ENCODE data around the gene KYNU.
"Not testable (repeated sequence)": the region's sequence is repeated elsewhere in the genome, so short reads cannot be mapped to it uniquely, and the experiment has no call there.

Gene KYNU

DNA sequence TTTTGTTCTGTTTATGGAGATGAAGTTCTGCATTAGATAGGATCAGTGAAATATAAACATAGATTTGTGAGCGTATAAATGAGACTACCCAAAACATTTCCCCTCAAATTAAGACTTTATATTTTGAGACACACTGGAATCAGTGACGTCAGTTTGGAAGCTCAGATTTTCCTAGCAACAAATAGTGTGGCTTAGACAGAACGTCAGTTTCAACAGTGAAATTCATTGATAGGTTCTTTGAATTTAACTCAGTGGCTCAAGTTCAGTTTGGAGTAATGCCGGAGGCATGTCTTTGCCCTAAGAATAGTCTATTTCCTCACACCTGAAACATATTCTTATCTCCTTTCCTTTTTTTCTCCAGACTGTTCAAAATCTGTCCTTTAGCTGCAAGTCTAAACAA lies 138.2 kb downstream of the KYNU start:
- DNase-seq (ENCODE audit: low read depth, low spot score) = no peak

DNA sequence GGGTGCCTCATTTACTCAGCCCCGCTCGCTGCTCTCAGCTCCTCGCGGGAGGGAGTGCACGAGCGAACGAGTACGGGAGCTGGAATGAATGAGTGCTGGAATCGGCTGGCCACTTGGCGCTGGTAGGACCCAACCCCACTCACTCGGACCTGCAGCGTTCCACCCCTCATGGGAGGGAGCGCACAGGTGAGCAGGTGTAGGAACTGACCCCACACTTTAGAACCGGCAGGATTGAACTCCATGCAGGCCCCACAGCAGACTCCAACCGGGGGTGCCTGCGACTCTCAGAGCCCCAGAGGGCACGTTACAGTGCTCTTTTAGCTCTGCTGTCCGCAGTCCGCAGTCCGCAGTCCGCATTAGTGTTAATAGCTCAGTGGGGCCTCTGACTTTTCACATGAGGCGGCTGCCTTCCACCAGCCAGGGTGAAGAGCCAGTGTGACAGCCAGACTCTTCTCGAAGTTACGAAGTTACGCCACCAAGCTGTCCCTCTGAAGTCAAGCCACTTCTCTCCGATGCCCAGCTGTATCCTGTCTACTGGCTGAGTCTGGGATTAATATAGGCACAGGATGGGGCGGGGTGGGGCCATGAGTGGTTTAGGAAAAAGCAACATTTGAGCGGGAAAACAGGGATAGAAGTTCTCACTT lies 149.1 kb downstream of the KYNU start:
- no peak for DNase-seq (ENCODE audit: low read depth, low spot score)

DNA sequence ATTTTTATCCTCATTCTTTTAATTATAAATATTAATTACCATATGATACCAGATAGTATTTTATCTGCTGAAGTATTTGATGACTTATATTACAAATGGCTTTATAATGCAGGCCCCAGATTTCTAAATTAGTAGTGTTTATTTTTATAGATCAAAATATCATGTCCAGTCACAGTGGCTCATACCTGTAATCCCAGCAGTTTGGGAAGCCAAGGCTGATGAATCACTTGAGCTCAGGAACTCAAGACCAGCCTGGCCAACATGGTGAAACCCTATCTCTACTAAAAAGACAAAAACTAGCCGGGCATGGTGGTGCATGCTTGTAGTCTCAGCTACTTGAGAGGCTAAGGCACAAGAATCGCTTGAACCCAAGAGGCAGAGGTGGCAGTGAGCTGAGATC lies 151.7 kb downstream of the KYNU start:
- DNase-seq (ENCODE audit: low read depth, low spot score) = no peak

DNA sequence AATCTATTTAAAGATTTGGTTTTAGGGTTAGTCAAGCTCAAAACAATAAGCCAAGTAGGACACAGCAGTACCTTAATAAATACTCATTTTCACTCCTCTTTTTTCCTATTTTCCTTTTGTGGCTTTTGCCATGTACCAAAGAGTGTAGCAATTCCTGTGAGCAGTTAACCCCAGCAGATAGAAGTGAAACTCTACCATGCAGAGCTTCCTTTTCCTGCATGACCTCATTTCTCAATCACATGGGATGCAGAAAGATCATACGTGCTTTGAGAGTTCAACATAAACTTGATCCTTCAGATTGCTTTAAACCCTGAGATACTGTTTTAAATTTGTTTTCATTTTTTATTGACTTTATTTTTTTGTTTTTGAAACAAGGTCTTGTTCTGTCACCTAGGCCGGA lies 152.7 kb downstream of the KYNU start:
- DNase-seq (ENCODE audit: low read depth, low spot score) = no peak

DNA sequence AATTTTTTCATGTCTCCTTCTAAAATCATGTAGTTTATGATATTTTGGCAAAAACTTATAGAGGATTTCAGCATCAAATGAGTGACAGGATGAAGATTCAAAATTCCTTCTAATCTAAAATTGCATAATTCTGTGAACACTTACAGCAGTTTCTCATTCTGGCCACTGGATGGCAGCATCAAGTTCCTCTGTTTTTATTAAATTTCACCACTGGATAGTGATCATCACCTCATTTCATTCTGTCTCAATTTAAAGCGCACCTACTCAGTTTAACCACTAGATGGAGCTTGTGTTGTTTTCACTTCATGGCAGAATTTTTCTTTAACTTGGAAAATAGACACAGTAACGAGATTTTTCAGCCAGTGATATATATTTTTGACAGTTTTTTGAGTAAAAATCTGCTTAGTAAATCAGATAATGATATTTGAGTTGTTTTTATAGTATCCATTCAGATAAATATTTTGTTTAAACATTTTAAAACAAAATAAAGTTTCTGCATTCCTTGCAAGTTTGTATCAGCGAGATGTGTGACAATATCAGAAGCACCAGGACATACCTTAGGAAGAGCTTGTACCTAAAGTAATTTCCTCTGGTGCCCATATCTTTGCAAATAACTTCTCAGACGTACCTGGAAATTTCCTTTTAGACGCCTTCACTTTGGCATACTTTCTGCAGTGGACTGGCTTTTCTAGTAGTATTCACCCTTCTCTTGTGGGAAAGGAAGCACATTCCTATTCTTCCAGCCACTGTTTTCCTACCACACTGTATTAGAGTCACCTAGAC lies 157.0 kb downstream of the KYNU start:
- DNase-seq (ENCODE audit: low read depth, low spot score) = peak; percentile 10

DNA sequence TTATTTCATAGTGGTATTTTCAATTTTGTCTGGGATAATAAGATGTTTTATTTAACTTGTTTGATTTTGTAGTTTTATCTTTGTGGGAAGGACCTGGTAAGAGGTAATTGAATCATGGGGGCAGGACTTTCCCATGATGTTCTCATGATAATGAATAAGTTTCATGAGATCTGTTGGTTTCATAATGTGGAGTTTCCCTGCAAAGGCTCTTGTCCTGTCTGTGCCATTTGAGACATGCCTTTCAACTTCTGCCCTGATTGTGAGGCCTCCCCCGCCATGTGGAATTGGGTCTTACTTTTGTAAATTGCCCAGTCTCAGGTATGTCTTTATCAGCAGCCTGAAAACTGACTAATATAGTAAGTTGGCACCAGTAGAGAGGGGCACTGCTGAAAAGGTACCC lies 174.0 kb downstream of the KYNU start:
- no peak for DNase-seq (ENCODE audit: low read depth, low spot score)

DNA sequence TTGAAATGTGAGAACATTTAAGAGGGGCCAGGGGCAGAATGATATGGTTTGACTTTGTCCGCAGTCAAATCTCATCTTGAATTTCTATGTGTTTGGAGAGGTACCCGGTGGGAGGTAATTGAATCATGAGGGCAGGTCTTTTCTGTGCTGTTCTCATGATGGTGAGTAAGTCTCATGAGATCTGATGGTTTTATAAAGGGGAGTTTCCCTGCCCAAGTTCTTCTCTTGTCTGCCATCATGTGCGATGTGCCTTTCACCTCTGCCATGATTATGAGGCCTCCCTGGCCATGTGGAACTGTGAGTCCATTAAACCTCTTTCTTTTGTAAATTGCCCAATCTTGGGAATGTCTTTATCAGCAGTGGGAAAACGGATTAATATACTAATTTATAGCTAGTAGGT lies 176.0 kb downstream of the KYNU start:
- not testable (repeated sequence) for DNase-seq (ENCODE audit: low read depth, low spot score)

DNA sequence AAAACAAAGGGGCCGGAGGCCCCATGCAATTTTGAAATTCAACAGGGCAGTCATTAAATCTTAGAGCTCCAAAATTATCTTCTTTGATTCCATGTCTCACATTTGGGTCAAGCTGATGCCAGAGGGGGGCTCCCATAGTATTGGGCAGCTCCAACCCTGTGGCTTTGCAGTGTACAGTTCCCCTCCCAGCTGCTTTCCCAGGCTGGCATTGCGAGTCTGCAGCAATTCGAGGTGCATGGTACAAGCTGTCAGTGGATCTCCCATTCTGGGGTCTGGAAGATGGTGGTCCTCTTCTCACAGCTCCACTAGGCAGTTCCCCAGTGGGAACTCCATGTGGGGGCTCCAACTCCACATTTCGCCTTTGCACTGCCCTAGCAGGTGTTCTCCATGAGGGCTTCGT lies 179.1 kb downstream of the KYNU start:
- no peak for DNase-seq (ENCODE audit: low read depth, low spot score)

DNA sequence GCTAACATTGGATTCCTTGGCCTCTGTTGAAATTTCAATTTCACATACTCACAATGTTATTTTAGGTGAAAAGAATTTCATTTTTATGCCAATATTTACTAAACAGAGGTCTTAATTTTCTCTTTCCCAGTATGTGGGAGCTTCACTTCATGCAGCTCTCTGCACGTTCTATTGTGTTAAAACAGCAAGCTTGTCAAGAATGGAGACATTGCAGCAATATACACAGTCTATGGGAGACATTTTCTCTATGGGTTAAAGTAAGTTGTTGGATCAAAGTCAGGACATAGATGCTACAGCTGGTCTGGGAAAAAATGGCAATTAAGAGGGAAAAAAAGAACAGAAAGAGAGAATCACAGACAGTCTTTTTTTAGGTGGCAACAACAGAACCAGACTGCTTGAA lies 181.4 kb downstream of the KYNU start:
- DNase-seq (ENCODE audit: low read depth, low spot score) = no peak

DNA sequence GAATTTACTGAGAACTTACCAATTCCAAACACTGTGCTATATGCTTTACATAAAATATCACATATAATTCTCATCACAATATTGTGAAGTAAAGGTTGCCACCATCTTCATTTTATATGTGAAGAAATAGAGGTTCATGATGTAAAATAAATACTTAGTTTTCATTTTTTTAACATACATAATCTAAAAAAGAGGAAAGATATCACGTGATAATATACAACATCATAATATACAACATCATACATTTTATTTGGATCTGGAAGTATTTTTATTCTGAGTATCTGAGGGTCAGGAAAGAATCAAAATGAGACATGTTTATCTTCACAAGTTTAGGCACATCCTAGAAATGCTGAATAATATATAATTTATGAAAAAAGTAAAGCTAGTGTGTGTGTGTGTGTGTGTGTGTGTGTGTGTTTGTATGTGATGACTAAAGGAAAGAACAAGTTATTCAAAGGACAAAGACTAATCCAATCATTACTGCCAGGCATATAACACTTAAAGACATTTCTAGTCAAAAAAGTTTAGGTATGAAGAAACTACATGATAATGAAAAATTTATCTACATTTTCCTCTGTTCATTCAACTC lies 186.2 kb downstream of the KYNU start:
- DNase-seq (ENCODE audit: low read depth, low spot score) = no peak

DNA sequence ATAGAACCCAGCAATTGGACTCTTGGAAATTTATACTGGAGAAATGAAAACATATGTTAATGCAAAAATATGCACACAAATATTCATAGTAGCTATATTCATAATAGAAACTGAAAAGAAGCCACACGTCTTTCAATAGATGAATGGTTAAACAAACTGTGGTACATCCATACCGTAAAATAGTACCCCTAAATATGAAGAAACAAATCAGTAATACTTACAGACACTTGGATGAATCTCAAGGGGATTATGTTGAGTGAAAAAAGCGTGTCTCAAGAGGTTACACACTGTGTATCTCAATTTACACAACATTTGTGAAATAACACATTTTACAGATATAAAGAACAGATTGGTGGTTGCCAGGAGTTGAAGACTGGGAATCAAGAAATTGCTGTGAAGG lies 190.6 kb downstream of the KYNU start:
- no peak for DNase-seq (ENCODE audit: low read depth, low spot score)

DNA sequence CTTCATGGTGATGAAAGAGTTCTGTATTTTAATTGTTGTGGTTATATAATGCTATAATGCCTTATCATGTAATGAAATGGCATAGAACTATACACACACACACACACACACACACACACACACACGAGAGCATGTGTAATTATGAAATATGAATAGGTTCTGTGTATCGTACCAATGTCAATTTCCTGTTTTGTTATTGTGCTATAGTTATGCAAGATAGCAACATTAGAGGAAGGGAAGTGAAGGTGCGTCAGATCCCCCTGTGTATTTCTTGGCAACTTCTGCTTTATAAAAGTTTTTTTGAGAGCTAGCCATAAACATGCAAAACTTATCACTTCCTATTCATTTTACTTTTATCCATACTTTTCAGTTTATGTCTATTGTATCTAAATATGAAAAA lies 191.0 kb downstream of the KYNU start:
- no peak for DNase-seq (ENCODE audit: low read depth, low spot score)

DNA sequence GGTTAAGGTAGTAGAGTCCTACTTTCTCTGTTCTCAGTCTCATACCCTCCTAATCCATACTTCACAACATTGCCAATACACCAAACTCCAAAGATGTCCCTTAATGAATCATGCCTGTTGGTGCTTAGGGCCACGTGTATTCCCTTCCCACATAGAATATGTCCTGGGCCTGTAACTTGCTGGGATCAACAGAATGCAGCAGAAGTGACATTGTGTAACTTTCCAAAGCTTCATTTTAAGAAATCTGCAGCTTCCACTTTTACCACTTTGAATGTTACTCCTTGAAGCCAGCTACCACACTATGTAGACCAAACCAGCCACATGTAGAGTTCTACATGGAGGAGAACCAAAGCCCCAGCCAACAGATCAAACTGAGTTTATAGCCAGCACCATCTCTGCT lies 193.2 kb downstream of the KYNU start:
- DNase-seq (ENCODE audit: low read depth, low spot score) = no peak

DNA sequence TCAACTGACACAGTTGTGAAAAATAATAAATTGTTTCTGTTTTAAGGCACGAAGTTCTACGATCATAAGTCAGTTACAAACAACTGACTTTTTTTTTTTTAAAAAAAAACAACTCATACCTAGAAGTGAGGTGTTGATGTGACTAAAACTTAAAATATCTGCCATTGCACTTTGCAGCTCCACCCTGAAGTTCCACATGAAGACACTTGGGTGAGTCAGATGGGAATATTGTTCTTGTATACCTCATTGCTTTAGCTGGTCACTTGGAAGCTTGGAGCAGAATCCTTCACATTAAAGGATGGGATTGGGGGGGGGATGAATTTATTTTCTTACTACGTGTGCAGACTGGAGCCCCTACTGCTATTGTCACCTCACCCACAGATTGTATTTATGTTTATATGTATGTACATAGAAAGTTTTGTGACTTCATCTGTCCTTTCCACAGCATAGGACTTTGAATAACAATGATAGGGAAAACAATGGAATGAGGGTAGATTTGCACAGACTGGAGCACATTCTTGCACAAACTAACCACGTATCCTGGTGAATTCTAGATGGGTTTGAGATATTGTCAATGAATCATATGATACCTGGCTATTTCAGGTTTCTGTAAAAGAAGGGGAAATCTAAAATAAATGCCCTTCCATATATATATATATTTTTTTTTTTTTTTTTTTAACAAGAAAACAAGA lies 193.9 kb downstream of the KYNU start:
- DNase-seq (ENCODE audit: low read depth, low spot score) = no peak

DNA sequence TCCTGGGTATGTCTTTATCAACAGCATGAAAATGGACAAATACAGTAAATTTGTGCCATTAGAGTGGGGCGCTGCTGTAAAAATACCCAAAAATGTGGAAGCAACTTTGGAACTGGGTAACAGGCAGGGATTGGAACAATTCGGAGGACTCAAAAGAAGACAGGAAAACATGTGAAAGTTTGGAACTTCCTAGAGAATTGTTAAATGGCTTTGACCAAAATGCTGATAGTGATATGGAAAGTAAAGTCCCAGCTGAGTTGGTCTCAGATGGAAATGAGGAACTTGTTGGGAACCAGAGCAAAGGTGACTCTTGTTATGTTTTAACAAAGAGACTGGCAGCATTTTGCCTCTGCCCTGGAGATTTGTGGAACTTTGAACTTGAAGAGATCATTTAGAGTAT lies 197.4 kb downstream of the KYNU start:
- not testable (repeated sequence) for DNase-seq (ENCODE audit: low read depth, low spot score)

DNA sequence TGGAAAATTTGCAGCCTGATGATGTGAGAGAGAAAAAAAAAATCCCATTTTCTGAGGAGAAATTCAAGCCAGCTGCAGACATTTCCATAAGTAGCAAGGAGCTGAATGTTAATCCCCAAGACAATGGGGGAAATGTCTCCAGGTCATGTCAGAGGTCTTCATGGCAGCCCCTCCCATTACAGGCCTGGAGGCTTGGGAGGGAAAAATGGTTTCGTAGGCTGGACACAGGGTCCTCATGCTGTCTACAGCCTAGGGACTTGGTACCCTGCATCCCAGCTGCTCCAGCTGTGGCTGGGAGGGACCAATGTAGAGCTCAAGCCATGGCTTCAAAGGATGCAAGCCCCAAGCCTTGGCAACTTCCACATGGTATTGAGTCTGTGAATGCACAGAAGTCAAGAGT lies 198.2 kb downstream of the KYNU start:
- DNase-seq (ENCODE audit: low read depth, low spot score) = no peak

DNA sequence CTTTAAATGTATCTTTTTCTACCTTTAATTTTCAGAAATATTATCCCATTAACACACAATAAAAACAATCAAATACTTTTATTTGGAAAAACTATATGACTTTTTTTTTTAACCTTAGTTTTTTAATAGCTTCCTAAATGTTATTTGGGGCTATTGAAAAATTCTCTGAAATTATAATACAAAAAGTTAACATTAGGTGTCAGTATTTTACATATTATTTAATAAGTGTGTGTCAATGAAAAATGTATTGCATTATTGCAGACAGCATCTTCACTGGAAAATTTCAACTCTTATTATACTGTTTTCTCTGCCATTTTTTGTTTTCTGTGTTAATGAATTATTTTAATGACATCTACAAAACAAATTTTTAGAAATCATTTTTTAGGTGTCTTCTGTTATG lies 200.6 kb downstream of the KYNU start:
- no peak for DNase-seq (ENCODE audit: low read depth, low spot score)

DNA sequence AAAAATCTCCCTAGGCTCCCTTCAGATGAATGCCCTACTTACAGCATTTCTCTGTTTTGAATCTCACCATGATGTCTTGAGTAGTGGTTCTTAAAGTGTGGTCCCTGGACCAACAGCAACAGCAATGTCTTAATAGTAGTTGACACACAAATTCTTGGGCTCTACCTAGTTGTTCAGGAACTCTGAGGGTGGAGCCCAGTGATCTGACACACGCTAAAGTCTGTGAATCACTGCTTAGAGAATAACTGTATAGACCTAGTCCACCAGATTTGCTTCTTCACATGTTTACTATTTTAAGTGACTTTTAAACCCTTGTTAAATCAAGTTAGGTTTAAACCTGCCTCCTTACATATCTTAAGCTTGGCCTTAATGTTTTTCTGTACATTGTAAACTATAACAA lies 204.2 kb downstream of the KYNU start:
- DNase-seq (ENCODE audit: low read depth, low spot score) = no peak

DNA sequence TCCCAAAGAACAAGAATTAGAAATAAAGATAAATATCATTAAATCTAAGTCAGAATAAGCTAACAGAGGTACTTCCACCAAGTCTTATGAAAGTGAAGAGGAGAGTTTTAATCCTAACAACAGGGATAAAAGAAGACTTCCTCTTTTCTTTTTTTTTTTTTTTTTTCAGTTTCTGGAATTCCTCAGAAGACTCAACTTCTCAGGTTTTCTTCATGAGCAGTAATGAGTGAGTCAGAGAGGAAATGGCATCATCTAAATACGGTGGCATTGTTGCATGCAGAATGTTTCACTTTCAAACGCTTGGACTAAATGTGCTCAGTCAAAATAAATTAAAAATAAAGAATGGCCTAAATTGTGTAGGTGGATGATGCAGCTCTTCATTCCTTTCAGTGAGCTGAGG lies 206.2 kb downstream of the KYNU start:
- DNase-seq (ENCODE audit: low read depth, low spot score) = no peak

DNA sequence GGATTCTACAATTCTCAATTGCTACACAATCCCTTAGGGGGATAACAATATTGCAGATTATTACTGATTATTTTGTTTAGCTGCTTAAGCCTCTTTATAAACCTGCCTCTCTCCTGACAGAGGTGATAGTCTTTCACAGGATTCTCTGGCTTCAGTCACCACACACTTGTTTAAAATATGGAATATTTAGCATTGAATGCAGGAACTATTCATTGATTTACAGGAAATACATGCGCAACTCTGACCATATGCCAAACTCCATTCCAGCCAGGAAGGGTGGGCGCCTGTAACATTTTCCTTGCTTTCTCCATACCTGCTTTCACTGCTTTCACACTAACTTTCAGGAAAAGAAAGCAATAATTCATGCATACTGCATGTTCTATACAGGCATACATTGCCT lies 207.0 kb downstream of the KYNU start:
- DNase-seq (ENCODE audit: low read depth, low spot score) = no peak

DNA sequence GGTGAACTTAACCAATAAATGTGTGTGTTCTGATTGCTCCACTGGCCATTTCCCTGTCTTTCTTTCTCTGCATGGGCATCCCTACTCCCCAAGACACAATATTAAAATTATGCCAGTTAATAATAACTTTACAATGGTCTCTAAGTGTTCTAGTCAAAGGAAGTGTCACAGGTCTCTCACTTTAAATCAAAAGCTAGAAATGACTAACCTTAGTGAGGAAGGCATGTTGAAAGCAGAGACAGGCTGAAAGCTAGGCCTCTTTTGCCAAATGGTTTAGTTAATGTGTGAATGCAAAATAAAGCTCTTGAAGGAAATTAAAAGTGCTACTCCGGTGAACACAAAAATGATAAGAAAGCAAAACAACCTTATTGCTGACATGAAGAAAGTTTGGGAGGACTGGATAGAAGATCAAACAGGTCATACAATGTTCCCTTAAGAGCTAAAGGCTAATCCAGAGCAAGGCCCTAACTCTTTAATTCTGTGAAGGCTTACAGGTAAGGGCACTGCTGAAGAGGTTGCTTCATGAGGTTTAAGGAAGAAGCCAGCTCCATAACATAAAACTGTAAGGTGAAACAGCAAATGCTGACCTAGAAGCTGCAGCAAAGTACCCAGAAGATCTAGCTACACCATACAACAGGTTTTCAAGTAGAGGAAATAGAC lies 207.8 kb downstream of the KYNU start:
- no peak for DNase-seq (ENCODE audit: low read depth, low spot score)

DNA sequence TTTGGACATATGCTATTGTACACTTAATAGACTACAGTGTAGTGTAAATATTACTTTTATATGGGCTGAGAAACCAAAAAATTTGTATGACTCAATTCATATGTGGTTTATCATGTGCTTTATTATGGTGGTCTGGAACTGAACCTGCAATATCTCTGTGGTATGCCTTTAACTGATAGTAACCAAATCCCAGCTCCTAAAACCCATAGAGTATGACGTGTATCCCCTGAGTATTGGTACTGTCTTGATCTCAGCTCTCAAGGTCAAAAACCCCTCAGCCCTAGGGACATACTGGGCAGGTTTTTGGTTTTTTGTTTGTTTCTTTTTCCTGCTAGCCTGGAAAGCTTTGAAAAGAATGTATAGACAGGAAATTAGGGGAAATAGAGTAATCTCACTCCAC lies 209.6 kb downstream of the KYNU start:
- DNase-seq (ENCODE audit: low read depth, low spot score) = no peak

All from activated naive CD8-positive, alpha-beta T cell treated with anti-CD3 and anti-CD28 coated beads, Interleukin-2, amount 50 U/mL, for 16 hours (primary cell).